Measurements from ENCODE around the gene MRPL21.
"Not testable (repeated sequence)": the region's sequence is repeated elsewhere in the genome, so short reads cannot be mapped to it uniquely, and the experiment has no call there.

Gene MRPL21

GRCh38 chr11:68890490-68891231, 13.0 kb downstream of the MRPL21 start:
- Histone ChIP-seq H3K9me3 (ENCODE audit: control insufficient read depth in 2 of 2, low read length in 2 of 2) (no peaks in the 10 kb centered on the region), H3K4me3 (ENCODE audit: low read length in 2 of 2) (no peak overlapping the region), H3K27ac (ENCODE audit: low read length) (no peak overlapping the region), H3K36me3 (ENCODE audit: control insufficient read depth in 2 of 2, insufficient read depth in 2 of 2, low read length in 2 of 2) (peaks cover 22 to 26% of the 10 kb centered on the region in 2 donors), H3K27me3 (ENCODE audit: control insufficient read depth in 1 of 2, insufficient read depth in 2 of 2, low read length in 2 of 2) (no peaks in the 10 kb centered on the region), H3K4me1 (ENCODE audit: control insufficient read depth, insufficient read depth, low read length) (peaks cover 14% of the 10 kb centered on the region), H3K9ac (ENCODE audit: low read length in 2 of 2) (peak overlapping the region in 1 of 2 donors; percentile 22)

GRCh38 chr11:68889948-68890446, 13.6 kb downstream of the MRPL21 start:
- H3K4me1 ChIP-seq (ENCODE audit: control insufficient read depth, insufficient read depth, low read length): peaks cover 14% of the 10 kb centered on the region
- no peak overlapping the region for H3K27ac ChIP-seq (ENCODE audit: low read length)
- peaks cover 21 to 24% of the 10 kb centered on the region in 2 donors for H3K36me3 ChIP-seq (ENCODE audit: control insufficient read depth in 2 of 2, insufficient read depth in 2 of 2, low read length in 2 of 2)
- H3K27me3 ChIP-seq (ENCODE audit: control insufficient read depth in 1 of 2, insufficient read depth in 2 of 2, low read length in 2 of 2): no peaks in the 10 kb centered on the region
- H3K9me3 ChIP-seq (ENCODE audit: control insufficient read depth in 2 of 2, low read length in 2 of 2): no peaks in the 10 kb centered on the region
- H3K9ac ChIP-seq (ENCODE audit: low read length in 2 of 2): no peak overlapping the region
- no peak overlapping the region for H3K4me3 ChIP-seq (ENCODE audit: low read length in 2 of 2)

- H3K27ac ChIP-seq (ENCODE audit: low read length); H3K4me1 ChIP-seq (ENCODE audit: control insufficient read depth, insufficient read depth, low read length); H3K27me3 ChIP-seq (ENCODE audit: control insufficient read depth in 1 of 2, insufficient read depth in 2 of 2, low read length in 2 of 2); H3K4me3 ChIP-seq (ENCODE audit: low read length in 2 of 2); H3K36me3 ChIP-seq (ENCODE audit: control insufficient read depth in 2 of 2, insufficient read depth in 2 of 2, low read length in 2 of 2); H3K9ac ChIP-seq (ENCODE audit: low read length in 2 of 2); H3K9me3 ChIP-seq (ENCODE audit: control insufficient read depth in 2 of 2, low read length in 2 of 2): not testable (repeated sequence)
Observed at GRCh38 chr11:68884827-68885226, 18.8 kb downstream of the MRPL21 start.

GRCh38 chr11:68882391-68882790, 21.2 kb downstream of the MRPL21 start:
- Histone ChIP-seq H3K9ac (ENCODE audit: low read length in 2 of 2) (no peak overlapping the region), H3K4me3 (ENCODE audit: low read length in 2 of 2) (no peak overlapping the region), H3K36me3 (ENCODE audit: control insufficient read depth in 2 of 2, insufficient read depth in 2 of 2, low read length in 2 of 2) (no peaks in the 10 kb centered on the region), H3K27me3 (ENCODE audit: control insufficient read depth in 1 of 2, insufficient read depth in 2 of 2, low read length in 2 of 2) (no peaks in the 10 kb centered on the region), H3K27ac (ENCODE audit: low read length) (no peak overlapping the region), H3K9me3 (ENCODE audit: control insufficient read depth in 2 of 2, low read length in 2 of 2) (no peaks in the 10 kb centered on the region), H3K4me1 (ENCODE audit: control insufficient read depth, insufficient read depth, low read length) (no peaks in the 10 kb centered on the region)

GRCh38 chr11:68881320-68881719, 22.3 kb downstream of the MRPL21 start:
- Histone ChIP-seq H3K27ac (ENCODE audit: low read length) (no peak overlapping the region), H3K9ac (ENCODE audit: low read length in 2 of 2) (no peak overlapping the region), H3K4me1 (ENCODE audit: control insufficient read depth, insufficient read depth, low read length) (no peaks in the 10 kb centered on the region), H3K27me3 (ENCODE audit: control insufficient read depth in 1 of 2, insufficient read depth in 2 of 2, low read length in 2 of 2) (no peaks in the 10 kb centered on the region), H3K4me3 (ENCODE audit: low read length in 2 of 2) (no peak overlapping the region), H3K9me3 (ENCODE audit: control insufficient read depth in 2 of 2, low read length in 2 of 2) (no peaks in the 10 kb centered on the region), H3K36me3 (ENCODE audit: control insufficient read depth in 2 of 2, insufficient read depth in 2 of 2, low read length in 2 of 2) (no peaks in the 10 kb centered on the region)

- H3K27ac ChIP-seq (ENCODE audit: low read length): no peak overlapping the region
- H3K9ac ChIP-seq (ENCODE audit: low read length in 2 of 2): no peak overlapping the region
- H3K27me3 ChIP-seq (ENCODE audit: control insufficient read depth in 1 of 2, insufficient read depth in 2 of 2, low read length in 2 of 2): no peaks in the 10 kb centered on the region
- no peaks in the 10 kb centered on the region for H3K36me3 ChIP-seq (ENCODE audit: control insufficient read depth in 2 of 2, insufficient read depth in 2 of 2, low read length in 2 of 2)
- H3K9me3 ChIP-seq (ENCODE audit: control insufficient read depth in 2 of 2, low read length in 2 of 2): no peaks in the 10 kb centered on the region
- H3K4me3 ChIP-seq (ENCODE audit: low read length in 2 of 2): no peak overlapping the region
- H3K4me1 ChIP-seq (ENCODE audit: control insufficient read depth, insufficient read depth, low read length): no peaks in the 10 kb centered on the region
Observed at GRCh38 chr11:68880851-68881250, 22.8 kb downstream of the MRPL21 start.

- Histone ChIP-seq H3K9ac (ENCODE audit: low read length in 2 of 2) (no peak overlapping the region), H3K36me3 (ENCODE audit: control insufficient read depth in 2 of 2, insufficient read depth in 2 of 2, low read length in 2 of 2) (no peaks in the 10 kb centered on the region), H3K27ac (ENCODE audit: low read length) (no peak overlapping the region), H3K9me3 (ENCODE audit: control insufficient read depth in 2 of 2, low read length in 2 of 2) (no peaks in the 10 kb centered on the region), H3K4me1 (ENCODE audit: control insufficient read depth, insufficient read depth, low read length) (no peaks in the 10 kb centered on the region), H3K27me3 (ENCODE audit: control insufficient read depth in 1 of 2, insufficient read depth in 2 of 2, low read length in 2 of 2) (no peaks in the 10 kb centered on the region), H3K4me3 (ENCODE audit: low read length in 2 of 2) (no peak overlapping the region)
Observed at GRCh38 chr11:68878022-68878421, 25.6 kb downstream of the MRPL21 start.

GRCh38 chr11:68872216-68873003, 31.2 kb downstream of the MRPL21 start:
- H3K27ac ChIP-seq (ENCODE audit: low read length): no peak overlapping the region
- no peaks in the 10 kb centered on the region for H3K4me1 ChIP-seq (ENCODE audit: control insufficient read depth, insufficient read depth, low read length)
- H3K9ac ChIP-seq (ENCODE audit: low read length in 2 of 2): no peak overlapping the region
- H3K27me3 ChIP-seq (ENCODE audit: control insufficient read depth in 1 of 2, insufficient read depth in 2 of 2, low read length in 2 of 2): no peaks in the 10 kb centered on the region
- H3K9me3 ChIP-seq (ENCODE audit: control insufficient read depth in 2 of 2, low read length in 2 of 2): no peaks in the 10 kb centered on the region
- no peaks in the 10 kb centered on the region for H3K36me3 ChIP-seq (ENCODE audit: control insufficient read depth in 2 of 2, insufficient read depth in 2 of 2, low read length in 2 of 2)
- H3K4me3 ChIP-seq (ENCODE audit: low read length in 2 of 2): no peak overlapping the region

- Histone ChIP-seq H3K9ac (ENCODE audit: low read length in 2 of 2) (no peak overlapping the region), H3K27ac (ENCODE audit: low read length) (no peak overlapping the region), H3K4me3 (ENCODE audit: low read length in 2 of 2) (no peak overlapping the region)
Observed at GRCh38 chr11:68870470-68870869, 33.2 kb downstream of the MRPL21 start.

GRCh38 chr11:68868221-68868835, 35.3 kb downstream of the MRPL21 start:
- no peaks in the 10 kb centered on the region for H3K4me1 ChIP-seq (ENCODE audit: control insufficient read depth, insufficient read depth, low read length)

More at GRCh38 chr11:68870470-68870869, 33.2 kb downstream of the MRPL21 start:
- no peaks in the 10 kb centered on the region for H3K27me3 ChIP-seq (ENCODE audit: control insufficient read depth in 1 of 2, insufficient read depth in 2 of 2, low read length in 2 of 2)
- no peaks in the 10 kb centered on the region for H3K36me3 ChIP-seq (ENCODE audit: control insufficient read depth in 2 of 2, insufficient read depth in 2 of 2, low read length in 2 of 2)
- no peaks in the 10 kb centered on the region for H3K4me1 ChIP-seq (ENCODE audit: control insufficient read depth, insufficient read depth, low read length)
- H3K9me3 ChIP-seq (ENCODE audit: control insufficient read depth in 2 of 2, low read length in 2 of 2): no peaks in the 10 kb centered on the region

More at GRCh38 chr11:68868221-68868835, 35.3 kb downstream of the MRPL21 start:
- Histone ChIP-seq H3K27me3 (ENCODE audit: control insufficient read depth in 1 of 2, insufficient read depth in 2 of 2, low read length in 2 of 2) (no peaks in the 10 kb centered on the region), H3K9me3 (ENCODE audit: control insufficient read depth in 2 of 2, low read length in 2 of 2) (no peaks in the 10 kb centered on the region), H3K9ac (ENCODE audit: low read length in 2 of 2) (no peak overlapping the region), H3K4me3 (ENCODE audit: low read length in 2 of 2) (no peak overlapping the region), H3K36me3 (ENCODE audit: control insufficient read depth in 2 of 2, insufficient read depth in 2 of 2, low read length in 2 of 2) (no peaks in the 10 kb centered on the region), H3K27ac (ENCODE audit: low read length) (no peak overlapping the region)
